Esophagus squamous epithelium (tissue), 4 donors: ENCODE results near the gene IL18RAP.

ENCODE experiments used
- CTCF ChIP-seq, 6 experiments: fragments of 450-650 bp in 4 of 6; fragments of 200-600 bp in 2 of 6; sonication (generic) in 2 of 6; IDR thresholded peaks; one replicate each; pipeline ENCODE4 v1.5.1; 2016 to 2019; ENCODE audit warnings: antibody characterized with exemption in 6 of 6, mild to moderate bottlenecking in 4 of 6, moderate library complexity in 4 of 6
- POLR2A ChIP-seq, 4 donors: fragments of 450-650 bp; IDR thresholded peaks; one replicate each; pipeline ENCODE4 v1.6.1; 2017; ENCODE audit warnings: antibody characterized with exemption in 4 of 4, mild to moderate bottlenecking in 4 of 4, moderate library complexity in 3 of 4

- TF ChIP-seq POLR2A (IDR thresholded peaks at IDR 0.05) (no peak), CTCF (IDR thresholded peaks at IDR 0.05) (no peak)
These were observed 29.0 kb downstream of the IL18RAP start for GRCh38 chr2:102451968-102452367.
